Calu3 (cell line): ENCODE measurements around the gene TM7SF3. TPM values are rescaled to one million over a fixed set of nuclear protein-coding genes. Genes with fewer than 3 reads are reported as not detected.

ENCODE experiments used
- BruUV-seq: library from RNA; stranded (reverse); fragments of 400-500 nt; replicated peaks from 2 replicates; lab custom pipeline; 2021; lab: Mats Ljungman, UMichigan
- CTCF ChIA-PET: fragments of 300-600 bp; sonication (Branson Sonifier 250); formaldehyde crosslinking; loops from one replicate; lab custom pipeline; 2022; ENCODE audit warnings: antibody characterized with exemption; lab: Charles Lee
- DNase-seq: peaks from one replicate; pipeline ENCODE4 v3.0.0; 2022
- H3K27ac Mint-ChIP-seq: one replicate; pipeline ENCODE4 v1.8.0; 2022; ENCODE audit warnings: mixed read lengths; ENCODE audit not compliant: unreplicated experiment
- H3K27me3 Mint-ChIP-seq: one replicate; pipeline ENCODE4 v1.8.0; 2022; ENCODE audit warnings: mixed read lengths; ENCODE audit not compliant: unreplicated experiment
- H3K36me3 Mint-ChIP-seq: one replicate; pipeline ENCODE4 v1.8.0; 2022; ENCODE audit warnings: mild to moderate bottlenecking, moderate library complexity, mixed read lengths; ENCODE audit not compliant: insufficient read depth, unreplicated experiment
- H3K4me1 Mint-ChIP-seq: one replicate; pipeline ENCODE4 v1.8.0; 2022; ENCODE audit warnings: mild to moderate bottlenecking, low read depth, mixed read lengths; ENCODE audit not compliant: unreplicated experiment
- H3K4me3 Mint-ChIP-seq: one replicate; pipeline ENCODE4 v1.8.0; 2022; ENCODE audit warnings: mild to moderate bottlenecking, low read depth, moderate library complexity, mixed read lengths; ENCODE audit not compliant: unreplicated experiment
- H3K9me3 Mint-ChIP-seq: one replicate; pipeline ENCODE4 v1.8.0; 2022; ENCODE audit warnings: low read depth, mixed read lengths; ENCODE audit not compliant: unreplicated experiment
- intact Hi-C: fragments of 100-400 bp; cut with micrococcal nuclease; formaldehyde crosslinking; loops from one replicate; pipeline ENCODE4 v1.10.0; 2022; ENCODE audit not compliant: unreplicated experiment
- total RNA-seq: library from RNA; stranded (reverse); gene quantifications from 2 replicates; pipeline ENCODE4 v1.2.3, GENCODE V29; 2022
- TF ChIP-seq, protein P1 (sequence below): fragments of 200-600 bp; IDR thresholded peaks from one replicate; pipeline ENCODE4 v1.8.0; 2022; ENCODE audit warnings: antibody characterized with exemption; ENCODE audit not compliant: unreplicated experiment

Gene TM7SF3
- total RNA-seq, 1 experiment from 2014 or later, result 70.0 TPM

DNA sequence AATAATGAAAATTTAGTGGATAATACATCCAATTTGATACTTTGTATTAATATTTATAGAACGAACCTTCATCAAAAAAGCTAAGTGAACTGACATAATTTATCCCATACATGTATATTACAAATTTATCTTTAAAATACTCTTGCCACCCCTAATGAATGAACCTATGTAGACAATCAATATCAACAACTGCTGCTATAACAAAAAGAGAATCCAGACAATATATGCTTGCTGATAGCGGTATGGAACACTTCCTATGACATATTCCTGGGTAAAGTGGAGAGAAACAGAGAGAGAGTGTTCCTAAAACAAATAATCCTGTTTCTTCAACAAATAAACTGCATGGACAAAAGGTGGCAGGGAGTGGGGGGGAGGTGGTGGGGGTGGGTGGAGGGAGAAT, 31.3 kb downstream of the TM7SF3 start:
- no peak for DNase-seq
- Mint-ChIP-seq H3K4me3 (no peak overlapping the region), H3K9me3 (no peaks in the 10 kb centered on the region), H3K27ac (no peak overlapping the region), H3K36me3 (peaks cover 10% of the 10 kb centered on the region), H3K27me3 (no peaks in the 10 kb centered on the region), H3K4me1 (no peaks in the 10 kb centered on the region)
- TF ChIP-seq, protein P1, sequence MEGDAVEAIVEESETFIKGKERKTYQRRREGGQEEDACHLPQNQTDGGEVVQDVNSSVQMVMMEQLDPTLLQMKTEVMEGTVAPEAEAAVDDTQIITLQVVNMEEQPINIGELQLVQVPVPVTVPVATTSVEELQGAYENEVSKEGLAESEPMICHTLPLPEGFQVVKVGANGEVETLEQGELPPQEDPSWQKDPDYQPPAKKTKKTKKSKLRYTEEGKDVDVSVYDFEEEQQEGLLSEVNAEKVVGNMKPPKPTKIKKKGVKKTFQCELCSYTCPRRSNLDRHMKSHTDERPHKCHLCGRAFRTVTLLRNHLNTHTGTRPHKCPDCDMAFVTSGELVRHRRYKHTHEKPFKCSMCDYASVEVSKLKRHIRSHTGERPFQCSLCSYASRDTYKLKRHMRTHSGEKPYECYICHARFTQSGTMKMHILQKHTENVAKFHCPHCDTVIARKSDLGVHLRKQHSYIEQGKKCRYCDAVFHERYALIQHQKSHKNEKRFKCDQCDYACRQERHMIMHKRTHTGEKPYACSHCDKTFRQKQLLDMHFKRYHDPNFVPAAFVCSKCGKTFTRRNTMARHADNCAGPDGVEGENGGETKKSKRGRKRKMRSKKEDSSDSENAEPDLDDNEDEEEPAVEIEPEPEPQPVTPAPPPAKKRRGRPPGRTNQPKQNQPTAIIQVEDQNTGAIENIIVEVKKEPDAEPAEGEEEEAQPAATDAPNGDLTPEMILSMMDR, result no peak
- intact Hi-C loops, result no loop called here
- no TSS peak for BruUV-seq
- CTCF ChIA-PET, result no interaction called here

DNA sequence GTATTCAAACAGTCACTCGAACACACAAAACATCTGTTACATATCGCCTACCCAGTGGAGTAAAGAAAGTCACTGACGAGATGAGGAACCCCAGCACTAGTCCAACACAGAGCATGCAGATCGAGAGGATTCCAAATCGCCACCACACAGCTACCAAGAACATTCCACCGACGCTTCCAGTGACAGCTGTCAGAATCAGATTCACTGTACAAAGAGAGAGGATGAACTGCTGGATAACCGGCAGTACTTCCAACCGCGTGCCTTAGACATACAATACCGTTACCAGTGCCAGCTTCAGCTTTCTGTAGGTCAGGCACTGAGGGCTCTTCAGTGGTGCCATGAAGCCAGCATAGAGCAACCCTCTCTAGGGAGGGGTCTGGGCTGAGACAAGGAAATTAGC, 34.5 kb downstream of the TM7SF3 start:
- H3K4me1 Mint-ChIP-seq, result no peaks in the 10 kb centered on the region
- CTCF ChIA-PET, result no interaction called here
- H3K4me3 Mint-ChIP-seq, result no peak overlapping the region
- intact Hi-C loops, result no loop called here
- no peaks in the 10 kb centered on the region for H3K9me3 Mint-ChIP-seq
- H3K27me3 Mint-ChIP-seq, result no peaks in the 10 kb centered on the region
- BruUV-seq, result no TSS peak
- H3K36me3 Mint-ChIP-seq, result no peaks in the 10 kb centered on the region
- DNase-seq, result no peak
- TF ChIP-seq, protein P1, result no peak
- H3K27ac Mint-ChIP-seq, result no peak overlapping the region

DNA sequence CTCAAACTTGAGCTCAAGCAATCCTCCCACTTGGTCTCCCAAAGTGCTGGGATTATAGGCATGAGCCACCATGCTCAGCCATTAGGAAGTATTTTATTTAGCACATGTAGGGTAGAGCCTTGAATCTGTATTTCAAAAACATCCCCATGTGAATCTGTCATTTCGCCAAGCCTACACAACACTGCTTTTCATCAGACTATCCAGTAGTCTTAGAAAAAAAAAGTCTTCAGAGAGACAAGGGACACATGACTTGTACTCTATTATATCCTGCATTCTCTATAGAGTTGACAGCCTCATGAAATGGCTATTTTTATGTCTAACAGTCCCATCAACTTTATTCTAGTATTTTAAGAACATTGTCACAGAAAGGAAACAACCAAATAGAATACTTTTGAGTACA, 35.4 kb downstream of the TM7SF3 start:
- no peaks in the 10 kb centered on the region for H3K9me3 Mint-ChIP-seq
- intact Hi-C loops, result no loop called here
- H3K36me3 Mint-ChIP-seq, result no peaks in the 10 kb centered on the region
- no peaks in the 10 kb centered on the region for H3K27me3 Mint-ChIP-seq
- H3K4me3 Mint-ChIP-seq, result no peak overlapping the region
- no peaks in the 10 kb centered on the region for H3K4me1 Mint-ChIP-seq
- H3K27ac Mint-ChIP-seq, result no peak overlapping the region
- no TSS peak for BruUV-seq
- DNase-seq, result no peak
- TF ChIP-seq, protein P1, result no peak
- CTCF ChIA-PET, result no interaction called here

DNA sequence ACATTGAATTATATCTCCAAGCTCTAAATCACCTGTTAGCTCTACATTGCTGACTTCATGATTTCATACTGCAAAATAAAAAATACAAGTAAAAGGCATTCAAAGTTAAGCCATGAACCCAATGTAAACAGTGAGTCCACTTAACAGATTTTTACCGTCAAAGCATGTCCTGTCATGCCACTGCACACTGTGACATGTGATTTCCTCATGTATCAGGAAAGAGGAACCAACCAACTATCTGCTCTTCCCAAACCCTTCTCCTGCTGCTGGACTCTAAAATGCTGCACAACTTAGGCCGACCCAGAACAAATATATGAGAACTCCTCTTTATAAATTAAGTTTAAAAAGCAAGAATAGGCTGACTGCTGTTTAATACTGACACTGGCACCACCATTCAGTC, 37.5 kb downstream of the TM7SF3 start:
- Mint-ChIP-seq H3K27me3 (no peaks in the 10 kb centered on the region), H3K9me3 (no peaks in the 10 kb centered on the region), H3K4me3 (no peak overlapping the region), H3K4me1 (no peaks in the 10 kb centered on the region), H3K27ac (no peak overlapping the region), H3K36me3 (no peaks in the 10 kb centered on the region)
- TF ChIP-seq, protein P1, result no peak
- DNase-seq, result no peak
- intact Hi-C loops, result no loop called here
- BruUV-seq, result no TSS peak
- CTCF ChIA-PET, result interaction anchor here (1.1 kb wide), 1 partner anchor 10 kb away, joined by 3 read pairs; no protein-coding TSS in a partner anchor
